ENCODE results near the gene ZSWIM3.
A peak's percentile ranks its signal among the peaks of the same experiment; 100 is the strongest.

Gene ZSWIM3

GRCh38 chr20:45836841-45837240 is 20.6 kb upstream of the ZSWIM3 start:
- Mint-ChIP-seq H3K4me1 (peaks cover 8% of the 10 kb centered on the region), H3K9me3 (no peaks in the 10 kb centered on the region), H3K36me3 (no peaks in the 10 kb centered on the region), H3K27ac (no peak overlapping the region), H3K4me3 (no peak overlapping the region), H3K27me3 (no peaks in the 10 kb centered on the region)
- no peak for ATAC-seq (ENCODE audit: low read depth)
- no peak for DNase-seq (ENCODE audit: low spot score in 2 of 2)

GRCh38 chr20:45840700-45841198 is 16.7 kb upstream of the ZSWIM3 start:
- Mint-ChIP-seq H3K4me3 (no peak overlapping the region), H3K9me3 (no peaks in the 10 kb centered on the region), H3K4me1 (peaks cover 9% of the 10 kb centered on the region), H3K27me3 (no peaks in the 10 kb centered on the region), H3K27ac (no peak overlapping the region), H3K36me3 (peaks cover 13% of the 10 kb centered on the region)
- no peak for DNase-seq (ENCODE audit: low spot score in 2 of 2)
- no peak for ATAC-seq (ENCODE audit: low read depth)

GRCh38 chr20:45841407-45842129 is 15.8 kb upstream of the ZSWIM3 start:
- H3K4me1 Mint-ChIP-seq = peaks cover 9% of the 10 kb centered on the region
- no peak for DNase-seq (ENCODE audit: low spot score in 2 of 2)
- peak overlapping the region; percentile 33 for H3K4me3 Mint-ChIP-seq
- peak overlapping the region; percentile 65 for H3K27ac Mint-ChIP-seq
- H3K9me3 Mint-ChIP-seq = no peaks in the 10 kb centered on the region
- no peaks in the 10 kb centered on the region for H3K27me3 Mint-ChIP-seq
- peaks cover 13% of the 10 kb centered on the region for H3K36me3 Mint-ChIP-seq
- no peak for ATAC-seq (ENCODE audit: low read depth)

GRCh38 chr20:45842169-45842812 is 15.1 kb upstream of the ZSWIM3 start:
- peak in 1 of 2 donors; percentile 37 for DNase-seq (ENCODE audit: low spot score in 2 of 2)
- H3K4me3 Mint-ChIP-seq = peak overlapping the region; percentile 33

GRCh38 chr20:45843506-45843905 is 13.9 kb upstream of the ZSWIM3 start:
- H3K4me3 Mint-ChIP-seq = no peak overlapping the region
- ATAC-seq (ENCODE audit: low read depth) = no peak
- H3K27ac Mint-ChIP-seq = no peak overlapping the region
- H3K36me3 Mint-ChIP-seq = peaks cover 14% of the 10 kb centered on the region
- no peaks in the 10 kb centered on the region for H3K9me3 Mint-ChIP-seq
- DNase-seq (ENCODE audit: low spot score in 2 of 2) = no peak
- H3K27me3 Mint-ChIP-seq = no peaks in the 10 kb centered on the region
- peaks cover 9% of the 10 kb centered on the region for H3K4me1 Mint-ChIP-seq

More at GRCh38 chr20:45842169-45842812, 15.1 kb upstream of the ZSWIM3 start:
- Mint-ChIP-seq H3K36me3 (peaks cover 13% of the 10 kb centered on the region), H3K27ac (peak overlapping the region; percentile 65), H3K4me1 (peaks cover 9% of the 10 kb centered on the region), H3K9me3 (no peaks in the 10 kb centered on the region), H3K27me3 (no peaks in the 10 kb centered on the region)
- peak; percentile 100 for ATAC-seq (ENCODE audit: low read depth)

GRCh38 chr20:45845452-45845851 is 12.0 kb upstream of the ZSWIM3 start:
- H3K9me3 Mint-ChIP-seq = no peaks in the 10 kb centered on the region
- H3K36me3 Mint-ChIP-seq = peaks cover 17% of the 10 kb centered on the region
- ATAC-seq (ENCODE audit: low read depth) (no peak), DNase-seq (ENCODE audit: low spot score in 2 of 2) (no peak)
- H3K27ac Mint-ChIP-seq = no peak overlapping the region
- H3K4me1 Mint-ChIP-seq = peaks cover 9% of the 10 kb centered on the region
- no peak overlapping the region for H3K4me3 Mint-ChIP-seq
- no peaks in the 10 kb centered on the region for H3K27me3 Mint-ChIP-seq

GRCh38 chr20:45848421-45848820 is 9.0 kb upstream of the ZSWIM3 start:
- Mint-ChIP-seq H3K4me1 (peaks cover 2% of the 10 kb centered on the region), H3K27me3 (no peaks in the 10 kb centered on the region), H3K4me3 (no peak overlapping the region), H3K9me3 (no peaks in the 10 kb centered on the region), H3K27ac (peak overlapping the region; percentile 74), H3K36me3 (peaks cover 16% of the 10 kb centered on the region)
- no peak for ATAC-seq (ENCODE audit: low read depth)
- no peak for DNase-seq (ENCODE audit: low spot score in 2 of 2)

GRCh38 chr20:45848969-45849582 is 8.3 kb upstream of the ZSWIM3 start:
- no peaks in the 10 kb centered on the region for H3K9me3 Mint-ChIP-seq
- H3K36me3 Mint-ChIP-seq = peaks cover 16% of the 10 kb centered on the region
- H3K27me3 Mint-ChIP-seq = no peaks in the 10 kb centered on the region
- peak overlapping the region; percentile 74 for H3K27ac Mint-ChIP-seq
- no peak overlapping the region for H3K4me3 Mint-ChIP-seq
- DNase-seq (ENCODE audit: low spot score in 2 of 2) = no peak
- H3K4me1 Mint-ChIP-seq = peaks cover 2% of the 10 kb centered on the region
- no peak for ATAC-seq (ENCODE audit: low read depth)

GRCh38 chr20:45850238-45850637 is 7.2 kb upstream of the ZSWIM3 start:
- H3K27me3 Mint-ChIP-seq = no peaks in the 10 kb centered on the region
- H3K36me3 Mint-ChIP-seq = peaks cover 11% of the 10 kb centered on the region
- H3K4me3 Mint-ChIP-seq = no peak overlapping the region
- ATAC-seq (ENCODE audit: low read depth) (no peak), DNase-seq (ENCODE audit: low spot score in 2 of 2) (no peak)
- no peak overlapping the region for H3K27ac Mint-ChIP-seq
- no peaks in the 10 kb centered on the region for H3K9me3 Mint-ChIP-seq
- H3K4me1 Mint-ChIP-seq = peaks cover 2% of the 10 kb centered on the region

- H3K4me3 Mint-ChIP-seq = no peak overlapping the region
- DNase-seq (ENCODE audit: low spot score in 2 of 2) = no peak
- H3K27ac Mint-ChIP-seq = no peak overlapping the region
- ATAC-seq (ENCODE audit: low read depth) = no peak
- peaks cover 9% of the 10 kb centered on the region for H3K36me3 Mint-ChIP-seq
- H3K27me3 Mint-ChIP-seq = no peaks in the 10 kb centered on the region
- H3K4me1 Mint-ChIP-seq = peaks cover 2% of the 10 kb centered on the region
- no peaks in the 10 kb centered on the region for H3K9me3 Mint-ChIP-seq
Observed at GRCh38 chr20:45850926-45851325, 6.5 kb upstream of the ZSWIM3 start.

- no peaks in the 10 kb centered on the region for H3K27me3 Mint-ChIP-seq
- ATAC-seq (ENCODE audit: low read depth) (no peak), DNase-seq (ENCODE audit: low spot score in 2 of 2) (no peak)
- H3K27ac Mint-ChIP-seq = no peak overlapping the region
- H3K36me3 Mint-ChIP-seq = peaks cover 9% of the 10 kb centered on the region
- H3K9me3 Mint-ChIP-seq = no peaks in the 10 kb centered on the region
- H3K4me1 Mint-ChIP-seq = peaks cover 2% of the 10 kb centered on the region
- no peak overlapping the region for H3K4me3 Mint-ChIP-seq
Observed at GRCh38 chr20:45851501-45851900, 5.9 kb upstream of the ZSWIM3 start.

GRCh38 chr20:45852326-45852725 is 5.1 kb upstream of the ZSWIM3 start:
- Mint-ChIP-seq H3K4me1 (peaks cover 2% of the 10 kb centered on the region), H3K27ac (no peak overlapping the region)
- ATAC-seq (ENCODE audit: low read depth) = no peak

GRCh38 chr20:45853484-45853883 is 3.9 kb upstream of the ZSWIM3 start:
- ATAC-seq (ENCODE audit: low read depth) (no peak), DNase-seq (ENCODE audit: low spot score in 2 of 2) (no peak)
- peaks cover 8% of the 10 kb centered on the region for H3K36me3 Mint-ChIP-seq
- no peaks in the 10 kb centered on the region for H3K9me3 Mint-ChIP-seq
- no peak overlapping the region for H3K4me3 Mint-ChIP-seq
- H3K4me1 Mint-ChIP-seq = peaks cover 8% of the 10 kb centered on the region
- H3K27me3 Mint-ChIP-seq = no peaks in the 10 kb centered on the region
- H3K27ac Mint-ChIP-seq = no peak overlapping the region

More at GRCh38 chr20:45852326-45852725, 5.1 kb upstream of the ZSWIM3 start:
- no peaks in the 10 kb centered on the region for H3K27me3 Mint-ChIP-seq
- peaks cover 9% of the 10 kb centered on the region for H3K36me3 Mint-ChIP-seq
- H3K4me3 Mint-ChIP-seq = no peak overlapping the region
- no peak for DNase-seq (ENCODE audit: low spot score in 2 of 2)
- H3K9me3 Mint-ChIP-seq = no peaks in the 10 kb centered on the region

GRCh38 chr20:45857882-45858216 is 435 bp downstream of the ZSWIM3 start:
- H3K27ac Mint-ChIP-seq = peak overlapping the region; percentile 93
- no peaks in the 10 kb centered on the region for H3K9me3 Mint-ChIP-seq
- ATAC-seq (ENCODE audit: low read depth) (peak; percentile 9), DNase-seq (ENCODE audit: low spot score in 2 of 2) (no peak)
- peak overlapping the region; percentile 96 for H3K4me3 Mint-ChIP-seq
- H3K27me3 Mint-ChIP-seq = no peaks in the 10 kb centered on the region
- peaks cover 13% of the 10 kb centered on the region for H3K4me1 Mint-ChIP-seq
- peaks cover 2% of the 10 kb centered on the region for H3K36me3 Mint-ChIP-seq

Measured in memory B cell (primary cell).